Tibial nerve (tissue), 3 donors: ENCODE data around the gene SUCLG2.

Experiments used
- POLR2A ChIP-seq, 2 donors: fragments of 450-650 bp; IDR thresholded peaks; one replicate each; pipeline ENCODE4 v1.6.1; 2017; ENCODE audit warnings: antibody characterized with exemption in 2 of 2, mild to moderate bottlenecking in 2 of 2, moderate library complexity in 2 of 2
- TF ChIP-seq, protein P1 (sequence below), 5 experiments: fragments of 200-600 bp in 3 of 5; fragments of 450-650 bp in 2 of 5; sonication (generic) in 3 of 5; IDR thresholded peaks; one replicate each; pipeline ENCODE4 v1.5.1; 2016 to 2019; ENCODE audit warnings: antibody characterized with exemption in 5 of 5, mild to moderate bottlenecking in 3 of 5, moderate library complexity in 2 of 5

DNA sequence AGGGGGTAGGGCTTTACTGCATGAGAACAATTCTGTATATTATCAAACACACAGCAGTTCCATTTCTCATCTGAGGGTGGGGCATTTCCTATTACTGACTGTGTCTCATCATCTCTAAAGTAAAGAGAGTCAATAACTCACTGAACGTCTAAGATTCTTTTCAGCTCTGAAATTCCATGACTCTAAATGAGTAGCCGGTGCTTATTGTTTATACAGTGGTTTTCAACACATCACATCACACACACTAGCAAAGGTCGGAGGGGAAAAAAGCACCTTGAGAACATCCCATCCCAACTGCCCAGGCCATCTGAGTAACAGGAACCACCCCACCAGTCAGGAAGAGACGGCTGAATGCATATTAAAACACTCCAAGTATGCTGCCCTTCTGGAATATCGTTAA is 196.0 kb downstream of the SUCLG2 start:
- TF ChIP-seq, protein P1, sequence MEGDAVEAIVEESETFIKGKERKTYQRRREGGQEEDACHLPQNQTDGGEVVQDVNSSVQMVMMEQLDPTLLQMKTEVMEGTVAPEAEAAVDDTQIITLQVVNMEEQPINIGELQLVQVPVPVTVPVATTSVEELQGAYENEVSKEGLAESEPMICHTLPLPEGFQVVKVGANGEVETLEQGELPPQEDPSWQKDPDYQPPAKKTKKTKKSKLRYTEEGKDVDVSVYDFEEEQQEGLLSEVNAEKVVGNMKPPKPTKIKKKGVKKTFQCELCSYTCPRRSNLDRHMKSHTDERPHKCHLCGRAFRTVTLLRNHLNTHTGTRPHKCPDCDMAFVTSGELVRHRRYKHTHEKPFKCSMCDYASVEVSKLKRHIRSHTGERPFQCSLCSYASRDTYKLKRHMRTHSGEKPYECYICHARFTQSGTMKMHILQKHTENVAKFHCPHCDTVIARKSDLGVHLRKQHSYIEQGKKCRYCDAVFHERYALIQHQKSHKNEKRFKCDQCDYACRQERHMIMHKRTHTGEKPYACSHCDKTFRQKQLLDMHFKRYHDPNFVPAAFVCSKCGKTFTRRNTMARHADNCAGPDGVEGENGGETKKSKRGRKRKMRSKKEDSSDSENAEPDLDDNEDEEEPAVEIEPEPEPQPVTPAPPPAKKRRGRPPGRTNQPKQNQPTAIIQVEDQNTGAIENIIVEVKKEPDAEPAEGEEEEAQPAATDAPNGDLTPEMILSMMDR (IDR thresholded peaks at IDR 0.05) = no peak
- TF ChIP-seq POLR2A (IDR thresholded peaks at IDR 0.05) = no peak
